Activated CD4-positive, CD25-positive, alpha-beta regulatory T cell treated with anti-CD3 and anti-CD28 coated beads, Interleukin-2, amount 50 U/mL, for 24 hours (primary cell): ENCODE data around the gene AQP12A.
"Not testable (repeated sequence)": the region's sequence is repeated elsewhere in the genome, so short reads cannot be mapped to it uniquely, and the experiment has no call there.

Source experiments
- ATAC-seq, 2 donors: fragments of 150-1000 bp; cut with Tn5 transposase; one replicate each; pipeline ENCODE4 v1.10.0; 2021; ENCODE audit warnings: mild to moderate bottlenecking in 1 of 2, moderate library complexity in 1 of 2

Gene AQP12A

DNA sequence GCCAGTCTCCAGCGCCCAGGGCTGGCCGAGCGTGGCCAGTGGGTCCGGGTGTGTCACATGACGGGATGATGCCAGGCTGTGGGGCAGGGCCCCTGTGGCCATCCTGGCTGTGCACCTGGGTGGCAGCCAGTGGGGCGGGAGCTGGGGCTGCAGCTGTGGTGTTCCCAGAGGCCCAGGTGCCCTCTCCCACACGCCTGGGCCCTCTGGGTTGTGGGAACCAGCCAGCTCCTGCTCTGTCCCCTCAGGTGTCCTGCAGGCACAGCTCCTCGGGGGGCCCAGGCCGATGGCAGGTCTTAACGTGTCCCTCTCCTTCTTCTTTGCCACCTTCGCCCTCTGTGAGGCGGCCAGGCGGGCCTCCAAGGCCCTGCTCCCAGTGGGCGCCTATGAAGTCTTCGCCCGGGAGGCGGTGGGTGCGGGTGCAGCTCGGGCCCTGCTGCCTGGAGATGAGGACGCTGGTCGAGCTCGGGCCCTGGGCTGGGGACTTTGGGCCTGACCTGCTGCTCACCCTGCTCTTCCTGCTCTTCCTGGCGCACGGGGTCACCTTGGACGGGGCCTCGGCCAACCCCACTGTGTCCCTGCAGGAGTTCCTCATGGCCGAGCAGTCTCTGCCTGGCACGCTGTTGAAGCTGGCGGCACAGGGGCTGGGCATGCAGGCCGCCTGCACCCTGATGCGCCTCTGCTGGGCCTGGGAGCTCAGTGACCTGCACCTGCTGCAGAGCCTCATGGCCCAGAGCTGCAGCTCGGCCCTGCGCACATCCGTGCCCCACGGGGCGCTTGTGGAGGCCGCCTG lies at the start of gene AQP12A:
TSS of gene AQP12A (plus strand) at position 236 of the 790 bp plus-strand sequence. CDS start at position 284, 48 bp downstream.
- ATAC-seq = not testable (repeated sequence)

DNA sequence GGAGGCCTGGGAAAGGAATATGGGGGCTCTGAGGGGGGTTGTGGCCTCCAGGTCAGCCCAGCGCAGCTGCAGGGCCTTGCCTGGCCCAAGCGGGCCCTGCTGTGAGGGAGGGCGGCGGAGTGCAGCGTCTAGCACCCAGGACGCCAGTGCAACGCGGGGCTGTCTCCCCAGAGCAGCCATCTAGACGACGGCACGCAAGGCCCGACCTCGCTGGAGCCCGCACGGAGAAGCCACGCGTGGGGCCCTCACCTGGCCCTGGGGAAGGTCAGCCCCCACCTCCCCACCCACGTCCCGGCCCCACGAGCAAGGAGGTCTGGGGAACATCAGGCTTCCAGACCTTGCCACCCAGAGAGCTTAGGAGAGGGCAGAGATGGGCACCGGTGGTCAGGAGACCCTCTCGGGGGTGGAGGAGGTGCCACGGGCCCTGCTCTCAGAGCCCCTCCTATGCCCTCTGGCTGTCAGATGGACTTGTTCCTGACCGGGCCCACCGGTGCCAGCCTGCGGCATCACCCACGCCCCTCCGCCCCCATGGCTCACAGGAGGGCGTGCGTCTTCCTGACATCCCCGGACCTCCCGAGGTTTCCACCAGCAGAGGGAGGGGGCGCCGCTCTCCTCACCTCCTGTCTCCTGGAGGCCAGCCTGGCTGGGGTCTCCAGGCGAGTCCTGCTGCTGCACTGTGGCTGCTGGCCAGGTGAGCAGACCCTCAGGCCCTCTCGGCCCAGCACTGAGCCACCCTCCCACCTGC lies 49.4 kb upstream of the AQP12A start:
- no peak for ATAC-seq

DNA sequence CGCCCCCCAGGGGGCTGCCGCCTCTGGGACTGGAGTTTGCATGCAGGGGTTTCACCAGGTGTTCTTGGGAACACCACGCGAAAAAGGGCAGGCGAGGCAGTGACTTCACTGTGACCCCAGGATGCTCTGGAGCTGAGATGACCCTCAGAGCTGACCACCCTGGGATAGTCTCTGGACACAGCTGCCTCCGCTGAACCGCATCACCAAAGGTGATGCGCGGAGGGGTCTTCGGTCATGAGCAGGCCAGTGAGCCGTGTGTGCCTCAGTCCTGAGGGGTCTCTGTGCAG lies 48.9 kb upstream of the AQP12A start:
- no peak for ATAC-seq

- ATAC-seq = no peak
Observed at GRCh38 chr2:240643093-240643810, 48.4 kb upstream of the AQP12A start.

- ATAC-seq = no peak
Observed at GRCh38 chr2:240643811-240644150, 47.9 kb upstream of the AQP12A start.

DNA sequence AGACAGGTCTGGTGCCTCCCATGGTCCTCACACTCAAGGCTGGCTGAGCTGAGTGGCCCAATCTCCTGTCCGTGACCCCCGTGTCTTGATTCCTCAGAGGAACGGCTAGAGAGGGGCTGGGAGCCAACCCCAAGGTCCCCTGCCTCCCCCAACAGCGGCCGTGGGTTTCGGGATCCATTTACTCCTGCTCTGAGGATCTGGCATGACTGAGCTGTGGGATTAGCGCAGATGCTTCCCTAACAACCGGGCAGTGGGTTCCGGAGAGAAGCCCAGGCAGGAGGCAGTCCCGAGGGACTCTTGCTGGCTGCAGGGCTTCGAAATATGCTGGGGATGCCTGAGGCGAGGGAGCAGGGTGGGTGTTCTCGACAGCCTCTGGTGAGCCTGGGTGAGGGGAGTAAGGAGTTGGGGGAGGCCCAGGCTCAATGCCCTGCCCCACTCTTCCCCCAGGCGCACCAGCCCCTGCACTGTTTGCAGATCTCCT lies 47.5 kb upstream of the AQP12A start:
- no peak for ATAC-seq

DNA sequence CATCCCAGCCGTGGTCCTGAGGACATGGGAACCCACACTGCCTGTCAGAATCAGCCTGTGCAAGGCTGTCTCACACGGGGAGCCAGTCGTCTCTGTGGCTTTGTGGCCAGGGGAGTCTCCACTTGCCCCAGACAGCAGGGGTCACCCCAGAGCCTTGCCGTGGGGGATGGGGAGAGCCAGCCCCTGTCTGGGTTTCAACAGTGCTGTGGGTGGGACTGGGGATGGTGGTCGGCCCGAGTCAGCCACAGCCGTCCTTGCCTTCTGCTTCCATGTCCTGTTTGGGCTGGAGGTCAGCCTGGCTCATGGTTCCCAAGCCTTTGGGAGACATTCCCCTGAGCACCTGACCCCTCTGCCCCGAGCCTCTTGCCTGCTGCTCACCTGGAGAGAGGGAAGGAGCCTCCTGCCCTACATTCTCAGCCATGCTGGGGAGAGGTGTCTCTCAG lies 46.8 kb upstream of the AQP12A start:
- no peak for ATAC-seq

- ATAC-seq = no peak
Observed at GRCh38 chr2:240645346-240645745, 46.3 kb upstream of the AQP12A start.

GRCh38 chr2:240645801-240646175 lies 45.9 kb upstream of the AQP12A start:
- no peak for ATAC-seq

GRCh38 chr2:240646176-240646899 lies 45.3 kb upstream of the AQP12A start:
- ATAC-seq = no peak

GRCh38 chr2:240646900-240647502 lies 44.7 kb upstream of the AQP12A start:
- ATAC-seq = no peak

GRCh38 chr2:240647503-240648154 lies 44.0 kb upstream of the AQP12A start:
- no peak for ATAC-seq

DNA sequence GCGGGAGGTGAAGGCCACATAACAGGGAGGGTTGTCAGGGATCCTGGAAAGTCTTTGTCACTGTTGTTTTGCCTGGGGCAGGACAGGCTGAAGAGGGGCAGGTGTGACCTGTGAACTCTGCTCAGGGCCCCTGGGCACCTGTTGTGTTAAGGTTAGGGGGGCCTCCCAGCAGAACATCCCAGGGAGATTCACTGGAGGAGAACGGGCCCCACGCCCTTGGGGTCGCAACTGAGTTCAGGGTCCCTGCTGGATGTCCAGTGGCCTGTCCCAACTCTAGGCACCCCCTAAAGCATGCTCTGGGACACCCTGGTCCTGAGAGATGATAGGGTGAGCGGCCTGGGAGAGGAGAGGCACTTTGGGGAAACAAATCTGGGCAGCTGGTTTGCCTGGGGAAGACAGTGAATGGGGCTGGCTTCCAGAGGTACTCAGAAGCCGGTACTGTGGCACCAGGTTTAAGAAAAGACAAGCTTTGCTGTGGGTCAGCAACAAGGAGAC lies 43.5 kb upstream of the AQP12A start:
- ATAC-seq = no peak

DNA sequence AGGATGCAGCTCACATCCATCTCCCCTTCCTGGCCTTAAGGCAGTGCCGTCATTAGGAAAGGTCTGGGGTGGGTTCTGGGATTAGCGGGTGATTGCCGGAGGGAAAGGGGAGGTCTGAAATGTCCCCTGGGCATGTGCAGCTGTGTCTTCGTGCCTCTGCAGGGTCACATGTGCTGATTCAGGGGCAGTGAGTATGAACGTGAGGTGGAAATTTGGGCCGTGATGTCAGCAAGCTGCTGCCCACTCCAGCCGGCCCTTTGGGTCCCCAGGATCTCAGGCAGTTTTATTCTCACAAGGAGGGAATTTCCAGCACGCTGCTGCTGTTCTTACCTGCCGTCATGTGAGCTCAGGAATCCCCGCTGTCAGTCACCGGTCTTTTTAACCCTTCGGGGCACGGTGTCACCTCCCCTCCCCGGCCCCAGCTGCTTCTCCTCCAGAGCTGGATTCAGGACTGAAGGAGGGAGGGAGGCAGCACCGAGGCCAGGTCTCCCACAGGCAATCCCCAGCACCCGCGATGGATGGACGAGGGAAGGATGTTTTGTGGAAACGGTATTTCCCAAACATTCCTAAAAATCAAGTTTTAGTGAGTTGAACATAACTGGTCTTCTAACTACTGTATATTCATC lies 42.9 kb upstream of the AQP12A start:
- ATAC-seq = no peak

GRCh38 chr2:240649331-240649730 lies 42.3 kb upstream of the AQP12A start:
- ATAC-seq = no peak

DNA sequence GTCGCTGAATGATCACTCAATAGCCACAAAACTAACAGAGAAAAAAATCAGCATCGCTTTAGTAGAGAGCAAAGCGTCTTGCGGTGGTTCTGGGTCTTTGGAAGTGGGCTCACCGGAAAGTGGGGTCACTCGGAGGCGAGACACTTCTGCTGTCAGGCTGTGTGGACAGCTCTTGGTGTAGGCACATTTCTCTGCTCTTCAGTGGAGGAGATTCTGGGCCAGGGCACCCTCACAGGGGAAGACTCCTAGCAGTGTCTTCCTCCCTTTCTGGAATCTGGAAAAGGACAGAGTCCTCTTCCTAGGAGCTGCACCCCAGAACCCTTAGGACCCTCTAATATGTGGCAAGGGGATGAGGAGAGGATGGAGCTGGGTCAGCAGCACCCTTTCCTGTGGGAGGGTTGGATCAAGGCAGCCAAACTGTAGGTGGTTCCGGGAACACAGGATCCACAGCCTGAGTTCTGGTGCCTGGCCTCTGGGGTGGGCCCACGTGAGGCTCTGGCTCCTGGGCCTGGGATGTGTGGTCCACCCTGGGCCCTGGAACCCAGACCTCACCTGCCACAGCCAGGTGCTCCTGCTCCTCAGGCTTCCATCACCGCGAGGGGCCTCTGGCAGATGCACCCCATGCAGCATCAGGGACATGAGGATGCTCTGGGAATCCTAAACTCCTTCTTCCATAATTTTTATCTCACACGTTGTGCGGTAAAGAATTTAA lies 41.3 kb upstream of the AQP12A start:
- no peak for ATAC-seq

GRCh38 chr2:240651185-240651584 lies 40.5 kb upstream of the AQP12A start:
- ATAC-seq = no peak

GRCh38 chr2:240655931-240656886 lies 35.5 kb upstream of the AQP12A start:
- peak in 1 of 2 donors; percentile 17 for ATAC-seq

DNA sequence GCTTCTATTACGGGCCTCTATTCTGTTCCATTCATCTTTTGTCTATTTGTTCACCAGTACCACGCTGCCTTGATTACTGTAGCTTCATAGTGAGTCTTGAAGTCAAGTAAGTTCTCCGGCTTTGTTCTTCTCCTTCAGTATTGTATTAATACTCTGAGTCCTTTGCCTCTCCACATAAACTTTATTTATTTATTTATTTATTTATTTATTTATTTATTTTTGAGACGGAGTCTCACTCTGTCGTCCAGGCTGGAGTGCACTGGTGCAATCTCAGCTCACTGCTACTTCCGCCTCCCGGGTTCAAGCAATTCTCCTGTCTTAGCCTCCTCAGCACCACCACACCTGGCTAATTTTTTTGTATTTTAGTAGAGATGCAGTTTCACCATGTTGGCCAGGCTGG lies 31.8 kb upstream of the AQP12A start:
- not testable (repeated sequence) for ATAC-seq
